ENCODE data around the gene WDR62. TPM values are rescaled to one million over a fixed set of nuclear protein-coding genes. Genes with fewer than 3 reads are reported as not detected.

Gene WDR62
- total RNA-seq, 1 donor: 10.1 TPM

DNA sequence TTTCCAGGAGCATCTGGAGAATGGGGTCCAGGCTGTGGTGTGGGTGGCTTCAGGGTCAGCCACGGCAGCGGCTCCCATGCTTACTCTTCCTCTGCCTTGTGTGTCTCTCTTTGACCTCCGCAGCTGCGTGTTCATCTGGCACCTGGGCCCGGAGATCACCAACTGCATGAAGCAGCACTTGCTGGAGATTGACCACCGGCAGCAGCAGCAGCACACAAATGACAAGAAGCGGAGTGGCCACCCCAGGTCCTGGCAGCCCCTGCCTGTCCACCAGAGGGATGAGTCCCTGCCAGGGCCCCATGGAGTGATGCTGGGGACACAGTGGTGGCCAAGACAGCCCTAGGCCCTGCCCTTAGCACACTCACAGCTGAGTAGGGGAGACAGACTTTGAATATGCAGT, 37.9 kb downstream of the WDR62 start:
- DNase-seq (ENCODE audit: low read depth): no peak
- TF ChIP-seq CTCF (IDR thresholded peaks at IDR 0.05; ENCODE audit: insufficient read depth, low read length): no peak
- no peak overlapping the region for H3K4me3 ChIP-seq (ENCODE audit: low read depth, low read length)

DNA sequence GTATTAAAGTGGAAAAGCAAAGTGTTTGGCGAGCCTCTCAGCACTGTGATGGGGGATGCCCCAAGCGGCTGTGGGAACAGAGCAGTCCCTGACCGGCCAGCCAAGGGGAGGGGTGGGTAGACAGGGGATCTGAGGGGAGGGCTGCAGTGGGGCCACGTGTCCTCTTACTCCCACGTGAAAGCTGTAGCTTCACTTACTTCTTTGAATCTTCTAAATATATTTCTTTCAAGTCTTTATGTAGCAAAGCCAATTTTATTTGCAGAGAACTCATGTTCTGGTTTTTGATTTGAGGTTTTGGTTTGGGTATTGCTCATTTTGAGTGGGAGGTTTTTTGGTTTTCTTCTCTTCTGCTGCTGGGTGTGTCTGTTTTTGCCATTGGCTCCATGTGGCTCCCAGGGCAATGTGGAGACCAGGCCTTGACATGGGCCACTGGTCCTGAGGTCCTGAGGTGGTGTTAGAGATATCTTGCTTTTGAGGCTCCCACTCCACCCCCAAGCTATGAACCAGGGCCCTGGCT, 38.5 kb downstream of the WDR62 start:
- no peak overlapping the region for H3K4me3 ChIP-seq (ENCODE audit: low read depth, low read length)
- TF ChIP-seq CTCF (IDR thresholded peaks at IDR 0.05; ENCODE audit: insufficient read depth, low read length): no peak
- DNase-seq (ENCODE audit: low read depth): no peak

GRCh38 chr19:36093687-36094086, 39.0 kb downstream of the WDR62 start:
- peak; percentile 32 for DNase-seq (ENCODE audit: low read depth)
- TF ChIP-seq CTCF (IDR thresholded peaks at IDR 0.05; ENCODE audit: insufficient read depth, low read length): no peak
- H3K4me3 ChIP-seq (ENCODE audit: low read depth, low read length): no peak overlapping the region

GRCh38 chr19:36097036-36097435, 42.3 kb downstream of the WDR62 start:
- no peak overlapping the region for H3K4me3 ChIP-seq (ENCODE audit: low read depth, low read length)
- no peak for TF ChIP-seq CTCF (IDR thresholded peaks at IDR 0.05; ENCODE audit: insufficient read depth, low read length)
- DNase-seq (ENCODE audit: low read depth): no peak

GRCh38 chr19:36099166-36099785, 44.6 kb downstream of the WDR62 start:
- DNase-seq (ENCODE audit: low read depth): no peak
- TF ChIP-seq CTCF (IDR thresholded peaks at IDR 0.05; ENCODE audit: insufficient read depth, low read length): no peak
- H3K4me3 ChIP-seq (ENCODE audit: low read depth, low read length): no peak overlapping the region

DNA sequence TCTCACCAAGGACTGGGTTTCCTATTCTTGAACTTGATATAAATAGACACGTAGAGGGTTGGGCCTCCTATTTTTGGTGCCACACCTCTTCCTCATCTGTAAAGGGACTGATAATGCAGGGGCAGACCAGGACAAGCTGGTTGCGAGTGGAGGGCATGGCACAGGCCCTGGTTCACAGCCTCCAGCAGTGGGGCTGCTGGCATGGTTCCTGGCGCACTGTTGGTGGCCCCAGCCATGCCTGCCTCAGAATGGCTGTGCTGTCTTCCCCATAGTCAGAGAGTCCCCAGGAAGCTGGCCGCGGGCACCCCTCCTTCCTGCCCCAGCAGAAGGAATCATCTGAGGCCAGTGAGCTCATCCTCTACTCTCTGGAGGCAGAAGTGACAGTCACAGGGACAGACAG, 45.8 kb downstream of the WDR62 start:
- no peak for DNase-seq (ENCODE audit: low read depth)
- H3K4me3 ChIP-seq (ENCODE audit: low read depth, low read length): no peak overlapping the region
- no peak for TF ChIP-seq CTCF (IDR thresholded peaks at IDR 0.05; ENCODE audit: insufficient read depth, low read length)

Measured in fibroblast of the aortic adventitia (primary cell).